CD4-positive, alpha-beta T cell treated with Interleukin-4 for 1 hour (primary cell): Measurements from ENCODE around the gene PLSCR3.
A peak's percentile ranks its signal among the peaks of the same experiment; 100 is the strongest.

Experiments used
- DNase-seq, 2 donors: peaks; one replicate each; pipeline ENCODE4 v3.0.0-alpha.2; 2020 to 2022

Gene PLSCR3

GRCh38 chr17:7405350-7406234 is 11.3 kb upstream of the PLSCR3 start:
- DNase-seq = no peak

GRCh38 chr17:7404737-7405349 is 10.5 kb upstream of the PLSCR3 start:
- DNase-seq = peak in 1 of 2 donors; percentile 73

GRCh38 chr17:7403977-7404736 is 9.8 kb upstream of the PLSCR3 start, which contains the start of gene TMEM256:
Gene TMEM256, minus strand, starts transcription at chr17:7404097. Its CDS starts 13 bp downstream, at chr17:7404084.
- peak; percentile 97 to 98 for DNase-seq

- DNase-seq = no peak
Observed at GRCh38 chr17:7403727-7403976, 9.3 kb upstream of the PLSCR3 start.

- DNase-seq = peak in 1 of 2 donors; percentile 15
Observed at GRCh38 chr17:7403043-7403726, 8.9 kb upstream of the PLSCR3 start.

GRCh38 chr17:7398612-7399011 is 4.3 kb upstream of the PLSCR3 start:
- DNase-seq = no peak

GRCh38 chr17:7396147-7396546 is 1.8 kb upstream of the PLSCR3 start:
- DNase-seq = no peak

GRCh38 chr17:7393613-7394451 is 493 bp downstream of the PLSCR3 start:
- DNase-seq = peak; percentile 80 to 83

GRCh38 chr17:7392696-7393612 is 1.4 kb downstream of the PLSCR3 start:
- DNase-seq = no peak

GRCh38 chr17:7391307-7391706 is 3.0 kb downstream of the PLSCR3 start:
- no peak for DNase-seq

- DNase-seq = no peak
Observed at GRCh38 chr17:7389924-7390910, 4.1 kb downstream of the PLSCR3 start.

- DNase-seq = no peak
Observed at GRCh38 chr17:7388856-7389255, 5.5 kb downstream of the PLSCR3 start.

GRCh38 chr17:7384489-7385081 is 9.7 kb downstream of the PLSCR3 start:
- no peak for DNase-seq

- peak; percentile 79 to 85 for DNase-seq
Observed at GRCh38 chr17:7383742-7384488, 10.4 kb downstream of the PLSCR3 start.

GRCh38 chr17:7383371-7383741 is 11.0 kb downstream of the PLSCR3 start:
- DNase-seq = no peak

GRCh38 chr17:7382901-7383300 is 11.4 kb downstream of the PLSCR3 start:
- no peak for DNase-seq

- no peak for DNase-seq
Observed at GRCh38 chr17:7380855-7381683, 13.3 kb downstream of the PLSCR3 start, which contains the start of gene TNK1. Gene TNK1, plus strand, starts transcription at chr17:7381089. Its CDS starts 1,838 bp downstream, at chr17:7382927.

GRCh38 chr17:7380321-7380720 is 14.0 kb downstream of the PLSCR3 start:
- DNase-seq = no peak
